ENCODE measurements around the gene RFPL1.
"Not testable (repeated sequence)": the region's sequence is repeated elsewhere in the genome, so short reads cannot be mapped to it uniquely, and the experiment has no call there.

- not testable (repeated sequence) for TF ChIP-seq CTCF (IDR thresholded peaks at IDR 0.05; ENCODE audit: poor library complexity, severe bottlenecking); POLR2AphosphoS5 (IDR thresholded peaks at IDR 0.05); SMC3 (conservative IDR thresholded peaks at IDR 0.05; ENCODE audit: poor library complexity); RAD21 (conservative IDR thresholded peaks at IDR 0.05)
Observed at GRCh38 chr22:29412772-29413171, 25.6 kb upstream of the RFPL1 start.
